Thoracic aorta (tissue), 2 donors: Measurements from ENCODE around the gene HLX. TPM values are rescaled to one million over a fixed set of nuclear protein-coding genes. Genes with fewer than 3 reads are reported as not detected.

Experiments
- ATAC-seq: fragments of 150-250 bp; one replicate; pipeline ENCODE4 v1.8.0; 2017; ENCODE audit warnings: low read depth; ENCODE audit not compliant: insufficient number of reproducible peaks, low FRiP score
- DNase-seq: peaks from one replicate; pipeline ENCODE4 v3.0.0-alpha.2; 2020; ENCODE audit warnings: low spot score
- H3K27ac ChIP-seq, 2 donors: fragments of 200-600 bp; sonication (generic); 1 replicate in 1 of 2; 2 replicates in 1 of 2; pipeline ENCODE4 v1.5.1; 2016; ENCODE audit warnings: mild to moderate bottlenecking in 2 of 2, moderate library complexity in 2 of 2
- H3K27me3 ChIP-seq: fragments of 200-600 bp; sonication (generic); replicated peaks from 2 replicates; pipeline ENCODE4 v1.6.0; 2016; ENCODE audit warnings: mild to moderate bottlenecking; ENCODE audit not compliant: insufficient read depth
- H3K36me3 ChIP-seq: fragments of 200-600 bp; sonication (generic); one replicate; pipeline ENCODE4 v1.5.1; 2016
- H3K4me1 ChIP-seq, 2 donors: fragments of 200-600 bp; sonication (generic); 1 replicate in 1 of 2; 2 replicates in 1 of 2; pipeline versions ENCODE4 v1.5.1 to v1.6.0; 2016; ENCODE audit warnings: low read depth in 2 of 2, mild to moderate bottlenecking in 1 of 2; ENCODE audit not compliant: control insufficient read depth in 1 of 2
- H3K4me3 ChIP-seq: fragments of 200-600 bp; sonication (generic); 2 replicates; pipeline ENCODE4 v1.5.1; 2016; ENCODE audit warnings: mild to moderate bottlenecking
- H3K9me3 ChIP-seq: fragments of 200-600 bp; sonication (generic); 2 replicates; pipeline ENCODE4 v1.5.1; 2016
- total RNA-seq, 2 donors: library from RNA; depleted of rRNA; stranded (reverse); fragments of >200 nt; gene quantifications; one replicate each; pipeline versions ENCODE4 v1.1.0 to v1.2.3, GENCODE V29; 2016
- TF ChIP-seq, protein P1 (sequence below): fragments of 200-600 bp; sonication (generic); IDR thresholded peaks from one replicate; pipeline ENCODE4 v1.5.1; 2019; ENCODE audit warnings: antibody characterized with exemption

HLX gene
- total RNA-seq, 2 donors from 2014 or later = 11.0 to 33.5 TPM

DNA sequence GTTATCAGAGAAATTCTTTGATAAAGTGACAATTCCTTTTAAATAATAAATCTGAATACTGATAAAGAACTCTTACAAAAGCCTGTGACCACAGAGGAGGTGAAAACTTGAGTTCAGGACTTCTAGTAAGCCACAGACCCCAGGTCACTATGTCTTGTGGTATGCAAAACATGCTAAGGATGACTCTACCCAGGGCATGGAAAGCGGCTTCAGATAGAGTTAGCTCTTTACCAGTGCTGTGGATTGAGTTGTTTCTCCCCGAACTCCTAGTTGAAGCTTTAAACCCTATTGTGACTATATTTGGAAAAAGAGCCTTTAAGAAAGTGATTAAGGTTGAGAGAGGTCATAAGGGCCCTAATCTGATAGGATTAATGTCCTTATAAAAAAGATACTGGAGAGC, 42.3 kb downstream of the HLX start:
- ATAC-seq (no peak), DNase-seq (no peak)
- Histone ChIP-seq H3K4me1 (no peaks in the 10 kb centered on the region), H3K4me3 (no peak overlapping the region), H3K9me3 (no peaks in the 10 kb centered on the region), H3K27me3 (no peaks in the 10 kb centered on the region), H3K27ac (no peak overlapping the region), H3K36me3 (no peaks in the 10 kb centered on the region)
- TF ChIP-seq, protein P1, sequence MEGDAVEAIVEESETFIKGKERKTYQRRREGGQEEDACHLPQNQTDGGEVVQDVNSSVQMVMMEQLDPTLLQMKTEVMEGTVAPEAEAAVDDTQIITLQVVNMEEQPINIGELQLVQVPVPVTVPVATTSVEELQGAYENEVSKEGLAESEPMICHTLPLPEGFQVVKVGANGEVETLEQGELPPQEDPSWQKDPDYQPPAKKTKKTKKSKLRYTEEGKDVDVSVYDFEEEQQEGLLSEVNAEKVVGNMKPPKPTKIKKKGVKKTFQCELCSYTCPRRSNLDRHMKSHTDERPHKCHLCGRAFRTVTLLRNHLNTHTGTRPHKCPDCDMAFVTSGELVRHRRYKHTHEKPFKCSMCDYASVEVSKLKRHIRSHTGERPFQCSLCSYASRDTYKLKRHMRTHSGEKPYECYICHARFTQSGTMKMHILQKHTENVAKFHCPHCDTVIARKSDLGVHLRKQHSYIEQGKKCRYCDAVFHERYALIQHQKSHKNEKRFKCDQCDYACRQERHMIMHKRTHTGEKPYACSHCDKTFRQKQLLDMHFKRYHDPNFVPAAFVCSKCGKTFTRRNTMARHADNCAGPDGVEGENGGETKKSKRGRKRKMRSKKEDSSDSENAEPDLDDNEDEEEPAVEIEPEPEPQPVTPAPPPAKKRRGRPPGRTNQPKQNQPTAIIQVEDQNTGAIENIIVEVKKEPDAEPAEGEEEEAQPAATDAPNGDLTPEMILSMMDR = no peak

DNA sequence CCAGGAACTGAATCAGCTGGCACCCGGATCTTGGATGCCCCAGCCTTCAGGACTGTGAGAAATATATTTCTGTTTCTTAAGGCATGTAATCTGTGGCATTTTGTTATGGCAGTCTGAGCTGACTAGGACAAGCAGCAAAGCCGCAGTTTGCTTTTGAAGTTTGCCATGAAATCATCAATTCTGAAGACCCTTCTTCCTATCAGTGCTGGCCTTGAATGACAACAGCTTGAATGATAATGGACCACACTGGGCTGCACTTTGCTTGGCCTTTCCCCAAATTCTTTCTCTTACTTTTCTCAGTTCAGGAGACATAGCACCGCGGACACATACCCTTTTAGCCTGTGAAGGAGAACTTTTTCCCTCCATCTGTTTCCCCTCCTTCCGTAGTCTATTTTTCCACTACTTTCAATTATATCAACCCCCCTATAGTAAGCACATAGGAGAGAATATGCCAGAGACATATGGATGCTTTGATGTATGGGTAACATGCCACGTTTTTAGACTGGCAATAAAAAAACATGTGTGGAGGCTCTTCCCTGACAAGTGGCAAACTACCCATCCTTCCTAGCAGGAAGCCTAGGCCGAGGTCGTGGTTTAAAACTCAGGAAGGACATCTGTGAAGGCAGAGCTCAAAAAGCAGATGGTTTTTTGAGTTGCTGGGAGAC, 42.9 kb downstream of the HLX start:
- Histone ChIP-seq H3K27ac (no peak overlapping the region), H3K36me3 (no peaks in the 10 kb centered on the region), H3K4me3 (no peak overlapping the region), H3K4me1 (no peaks in the 10 kb centered on the region), H3K9me3 (no peaks in the 10 kb centered on the region), H3K27me3 (no peaks in the 10 kb centered on the region)
- DNase-seq = no peak
- TF ChIP-seq, protein P1 = no peak
- no peak for ATAC-seq

DNA sequence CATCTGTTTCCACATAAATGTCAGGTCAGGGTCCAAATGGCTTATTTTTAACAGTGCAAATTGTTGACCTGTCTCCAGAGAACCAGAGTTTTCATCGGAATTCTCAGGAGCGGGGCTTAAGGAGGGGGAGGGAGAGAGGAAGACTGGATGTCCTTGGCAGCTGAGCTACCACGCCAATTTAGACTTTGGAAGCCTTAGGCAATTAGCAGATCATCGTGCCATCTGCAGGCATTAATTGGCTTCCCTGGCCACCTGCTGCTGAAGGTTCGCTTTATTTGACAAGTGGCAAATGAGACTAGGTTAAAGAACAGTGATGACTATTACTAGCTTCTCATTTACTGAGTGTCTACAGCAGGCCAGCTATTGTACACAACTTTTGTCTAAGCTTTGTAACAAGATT, 43.7 kb downstream of the HLX start:
- no peak for ATAC-seq
- Histone ChIP-seq H3K9me3 (no peaks in the 10 kb centered on the region), H3K4me1 (no peaks in the 10 kb centered on the region), H3K27ac (no peak overlapping the region), H3K27me3 (no peaks in the 10 kb centered on the region), H3K4me3 (no peak overlapping the region), H3K36me3 (no peaks in the 10 kb centered on the region)
- TF ChIP-seq, protein P1 = no peak
- no peak for DNase-seq

DNA sequence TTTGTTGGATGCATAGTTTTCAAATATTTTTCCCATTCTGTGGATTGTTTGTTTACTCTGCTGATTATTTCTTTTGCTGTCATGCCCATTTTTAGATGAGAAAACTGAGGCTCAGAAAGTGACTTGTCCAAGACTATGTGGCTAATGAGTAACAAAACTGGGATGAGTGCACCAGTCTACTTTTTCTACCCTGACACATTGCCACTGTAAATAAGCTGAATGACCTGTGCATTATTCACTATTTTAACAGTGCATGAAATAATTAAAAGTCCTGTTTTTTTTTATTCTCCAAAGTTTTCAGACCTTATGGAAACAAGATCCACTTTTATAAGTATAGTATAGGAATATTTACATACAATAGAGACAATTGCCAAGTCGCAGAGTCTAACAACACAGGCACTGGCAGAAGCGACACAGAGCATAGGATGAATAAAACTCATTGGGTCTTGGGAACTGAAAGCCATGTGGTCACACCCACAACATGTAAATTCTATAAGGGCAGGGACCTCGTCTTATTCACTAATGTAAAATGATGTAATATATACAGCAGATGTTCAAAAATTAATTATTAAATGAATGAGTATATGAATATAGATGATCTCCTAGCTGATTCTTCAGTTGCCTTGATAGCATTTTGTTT, 45.2 kb downstream of the HLX start:
- DNase-seq (no peak), ATAC-seq (no peak)
- TF ChIP-seq, protein P1 = no peak
- no peaks in the 10 kb centered on the region for H3K4me1 ChIP-seq
- no peaks in the 10 kb centered on the region for H3K27me3 ChIP-seq
- H3K36me3 ChIP-seq = no peaks in the 10 kb centered on the region
- no peak overlapping the region for H3K27ac ChIP-seq
- no peaks in the 10 kb centered on the region for H3K9me3 ChIP-seq
- no peak overlapping the region for H3K4me3 ChIP-seq

DNA sequence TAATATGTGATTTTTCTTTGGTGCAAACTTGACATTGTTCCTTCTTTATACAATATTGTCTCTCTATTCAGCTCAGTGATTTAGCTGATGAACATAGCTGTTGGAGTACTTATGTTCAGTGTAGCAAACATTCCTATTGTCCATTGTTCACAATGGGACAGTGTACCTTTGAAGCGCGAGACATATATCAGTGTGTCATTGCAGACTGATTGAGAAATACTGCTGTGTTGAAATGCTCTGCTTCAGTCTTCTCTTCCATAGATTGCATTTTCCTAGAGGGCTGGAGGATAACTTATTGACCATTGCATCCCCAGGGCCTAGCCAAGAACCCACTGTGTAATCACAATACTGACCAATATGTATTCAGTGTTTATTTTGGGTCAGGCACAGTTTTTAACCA, 46.5 kb downstream of the HLX start:
- H3K27ac ChIP-seq = no peak overlapping the region
- no peaks in the 10 kb centered on the region for H3K36me3 ChIP-seq
- TF ChIP-seq, protein P1 = no peak
- no peaks in the 10 kb centered on the region for H3K27me3 ChIP-seq
- no peaks in the 10 kb centered on the region for H3K9me3 ChIP-seq
- no peak overlapping the region for H3K4me3 ChIP-seq
- no peaks in the 10 kb centered on the region for H3K4me1 ChIP-seq
- DNase-seq (no peak), ATAC-seq (no peak)
